Measurements from ENCODE around the gene HTRA1. TPM values are rescaled to one million over a fixed set of nuclear protein-coding genes. Genes with fewer than 3 reads are reported as not detected.

Gene HTRA1
- total RNA-seq, 1 donor from 2014 or later = 1,546 TPM

DNA sequence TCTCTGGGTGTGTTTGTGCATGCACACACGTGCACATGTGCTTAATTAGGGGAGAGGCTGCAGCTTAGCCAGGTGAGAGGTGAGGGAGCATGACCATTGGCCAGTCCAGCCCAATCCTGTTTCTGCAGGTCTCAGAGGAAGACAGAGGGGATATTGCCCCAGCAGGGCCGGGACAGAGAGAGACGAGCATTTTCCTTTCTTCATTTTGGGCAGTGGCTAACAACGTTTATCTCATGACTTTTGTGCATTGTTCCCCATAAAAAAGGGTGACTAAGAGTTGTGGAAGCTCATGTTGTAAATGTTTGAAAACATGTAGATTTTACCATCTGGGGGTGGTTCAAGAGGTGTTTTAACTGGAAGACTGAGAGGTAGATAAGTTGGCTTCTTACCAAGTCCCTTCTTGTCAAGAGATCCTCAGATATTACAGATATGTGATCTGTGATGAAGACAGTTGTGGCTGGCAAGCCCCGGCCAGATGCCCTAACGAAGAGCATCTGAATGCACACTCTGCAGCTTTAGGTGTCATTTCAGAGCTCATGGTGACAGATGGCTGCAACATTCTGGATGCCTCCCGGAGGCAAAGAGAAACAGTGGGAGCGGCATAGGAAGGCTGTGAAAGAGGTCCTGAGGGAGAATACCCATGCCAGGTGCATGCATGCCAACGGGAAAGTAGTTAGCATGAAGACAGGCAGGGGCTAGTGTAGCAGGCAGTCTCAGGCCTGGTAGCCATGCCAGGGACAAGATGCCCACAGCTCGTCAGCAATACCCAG lies 82.5 kb downstream of the HTRA1 start:
- no peaks in the 10 kb centered on the region for H3K36me3 Mint-ChIP-seq (ENCODE audit: unreplicated experiment)
- H3K9me3 Mint-ChIP-seq (ENCODE audit: unreplicated experiment) = no peaks in the 10 kb centered on the region
- H3K4me3 Mint-ChIP-seq (ENCODE audit: unreplicated experiment) = no peak overlapping the region
- TF ChIP-seq, protein P1, sequence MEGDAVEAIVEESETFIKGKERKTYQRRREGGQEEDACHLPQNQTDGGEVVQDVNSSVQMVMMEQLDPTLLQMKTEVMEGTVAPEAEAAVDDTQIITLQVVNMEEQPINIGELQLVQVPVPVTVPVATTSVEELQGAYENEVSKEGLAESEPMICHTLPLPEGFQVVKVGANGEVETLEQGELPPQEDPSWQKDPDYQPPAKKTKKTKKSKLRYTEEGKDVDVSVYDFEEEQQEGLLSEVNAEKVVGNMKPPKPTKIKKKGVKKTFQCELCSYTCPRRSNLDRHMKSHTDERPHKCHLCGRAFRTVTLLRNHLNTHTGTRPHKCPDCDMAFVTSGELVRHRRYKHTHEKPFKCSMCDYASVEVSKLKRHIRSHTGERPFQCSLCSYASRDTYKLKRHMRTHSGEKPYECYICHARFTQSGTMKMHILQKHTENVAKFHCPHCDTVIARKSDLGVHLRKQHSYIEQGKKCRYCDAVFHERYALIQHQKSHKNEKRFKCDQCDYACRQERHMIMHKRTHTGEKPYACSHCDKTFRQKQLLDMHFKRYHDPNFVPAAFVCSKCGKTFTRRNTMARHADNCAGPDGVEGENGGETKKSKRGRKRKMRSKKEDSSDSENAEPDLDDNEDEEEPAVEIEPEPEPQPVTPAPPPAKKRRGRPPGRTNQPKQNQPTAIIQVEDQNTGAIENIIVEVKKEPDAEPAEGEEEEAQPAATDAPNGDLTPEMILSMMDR (IDR thresholded peaks at IDR 0.05) = no peak
- H3K27ac Mint-ChIP-seq (ENCODE audit: unreplicated experiment) = no peak overlapping the region
- peaks cover 41% of the 10 kb centered on the region for H3K27me3 Mint-ChIP-seq (ENCODE audit: unreplicated experiment)
- H3K4me1 Mint-ChIP-seq (ENCODE audit: unreplicated experiment) = no peaks in the 10 kb centered on the region
- no peak for DNase-seq (ENCODE audit: extremely low spot score, unreplicated experiment)

DNA sequence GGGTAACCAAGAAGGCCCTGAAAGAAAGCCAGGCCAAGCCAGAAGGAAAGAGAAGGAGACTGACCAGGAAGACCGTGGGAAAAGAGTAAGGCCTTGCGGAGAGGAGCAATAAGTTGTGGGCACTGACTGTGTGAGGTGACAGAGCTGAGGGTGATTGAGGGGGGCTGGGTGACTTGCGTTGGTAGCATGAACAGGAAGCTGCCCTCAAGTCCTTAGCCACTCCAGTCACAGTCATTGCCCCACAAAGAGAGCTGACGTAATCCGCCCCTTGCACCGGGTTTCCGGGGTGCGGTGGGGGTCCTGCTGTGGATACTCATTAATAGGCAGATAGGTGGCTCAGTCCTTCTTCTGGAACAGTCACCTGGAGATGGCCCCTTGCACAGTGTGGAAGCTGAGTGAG lies 83.1 kb downstream of the HTRA1 start:
- no peak overlapping the region for H3K4me3 Mint-ChIP-seq (ENCODE audit: unreplicated experiment)

DNA sequence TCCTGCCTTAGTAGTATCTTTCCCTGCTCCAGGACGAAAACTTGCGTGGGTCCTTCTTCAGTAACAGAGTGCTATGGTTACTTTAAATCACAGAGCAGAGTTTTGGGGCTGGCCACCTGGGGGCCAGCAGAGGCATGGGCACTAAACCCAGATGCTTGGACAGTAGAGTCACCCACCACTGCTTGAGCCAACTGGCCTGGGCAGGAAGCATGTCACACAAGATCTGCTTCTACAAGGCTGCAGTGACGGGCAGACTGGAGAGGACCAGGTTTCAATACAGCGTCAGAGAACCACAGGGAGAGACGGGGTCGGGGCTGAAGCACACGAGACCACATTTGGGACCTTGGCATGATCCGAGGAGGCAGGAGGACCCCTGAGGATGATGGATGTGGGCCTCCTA lies 84.9 kb downstream of the HTRA1 start:
- TF ChIP-seq, protein P1 (IDR thresholded peaks at IDR 0.05) = no peak
- H3K4me3 Mint-ChIP-seq (ENCODE audit: unreplicated experiment) = no peak overlapping the region
- H3K36me3 Mint-ChIP-seq (ENCODE audit: unreplicated experiment) = no peaks in the 10 kb centered on the region
- no peak overlapping the region for H3K27ac Mint-ChIP-seq (ENCODE audit: unreplicated experiment)
- DNase-seq (ENCODE audit: extremely low spot score, unreplicated experiment) = no peak
- no peaks in the 10 kb centered on the region for H3K4me1 Mint-ChIP-seq (ENCODE audit: unreplicated experiment)
- peaks cover 23% of the 10 kb centered on the region for H3K27me3 Mint-ChIP-seq (ENCODE audit: unreplicated experiment)
- H3K9me3 Mint-ChIP-seq (ENCODE audit: unreplicated experiment) = no peaks in the 10 kb centered on the region

More for the DNA sequence above, 83.1 kb downstream of the HTRA1 start:
- Mint-ChIP-seq H3K36me3 (ENCODE audit: unreplicated experiment) (no peaks in the 10 kb centered on the region), H3K9me3 (ENCODE audit: unreplicated experiment) (no peaks in the 10 kb centered on the region), H3K27ac (ENCODE audit: unreplicated experiment) (no peak overlapping the region), H3K27me3 (ENCODE audit: unreplicated experiment) (peaks cover 38% of the 10 kb centered on the region), H3K4me1 (ENCODE audit: unreplicated experiment) (no peaks in the 10 kb centered on the region)
- DNase-seq (ENCODE audit: extremely low spot score, unreplicated experiment) = no peak
- TF ChIP-seq, protein P1 (IDR thresholded peaks at IDR 0.05) = no peak

DNA sequence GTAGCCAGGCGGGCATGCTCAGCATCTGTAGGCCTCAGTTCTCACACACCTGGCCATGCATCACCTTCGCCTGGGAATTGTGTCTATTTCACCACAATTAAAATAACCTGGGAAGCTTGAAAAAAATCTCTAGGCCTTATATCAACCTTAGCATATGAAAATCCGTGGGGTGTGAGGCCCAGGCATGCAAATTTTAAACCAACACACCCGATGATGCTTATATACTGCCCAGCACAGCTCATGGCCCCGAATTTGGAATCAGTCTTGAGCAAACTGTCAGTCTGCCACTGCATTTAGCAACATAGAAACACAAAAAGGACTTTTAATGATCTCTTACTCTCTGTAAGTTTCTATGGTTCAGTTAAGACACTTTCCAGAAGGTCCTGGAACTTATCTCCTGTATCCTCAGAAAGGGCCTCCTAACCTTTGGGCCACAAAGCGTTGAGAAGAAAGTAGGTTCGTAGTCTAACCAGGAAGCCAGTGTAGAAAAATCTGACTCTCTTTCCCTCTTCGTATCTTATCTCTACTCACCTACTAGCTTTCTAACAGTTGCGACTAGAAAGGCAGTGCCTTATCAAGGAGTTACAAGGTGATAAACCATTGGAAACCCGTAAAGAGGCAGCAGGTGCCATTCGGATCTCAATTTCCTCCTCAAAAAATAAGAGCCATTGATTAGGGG lies 87.2 kb downstream of the HTRA1 start:
- Mint-ChIP-seq H3K36me3 (ENCODE audit: unreplicated experiment) (no peaks in the 10 kb centered on the region), H3K4me3 (ENCODE audit: unreplicated experiment) (no peak overlapping the region), H3K27me3 (ENCODE audit: unreplicated experiment) (peaks cover 6% of the 10 kb centered on the region), H3K4me1 (ENCODE audit: unreplicated experiment) (no peaks in the 10 kb centered on the region), H3K9me3 (ENCODE audit: unreplicated experiment) (no peaks in the 10 kb centered on the region), H3K27ac (ENCODE audit: unreplicated experiment) (no peak overlapping the region)
- TF ChIP-seq, protein P1 (IDR thresholded peaks at IDR 0.05) = no peak
- DNase-seq (ENCODE audit: extremely low spot score, unreplicated experiment) = no peak

DNA sequence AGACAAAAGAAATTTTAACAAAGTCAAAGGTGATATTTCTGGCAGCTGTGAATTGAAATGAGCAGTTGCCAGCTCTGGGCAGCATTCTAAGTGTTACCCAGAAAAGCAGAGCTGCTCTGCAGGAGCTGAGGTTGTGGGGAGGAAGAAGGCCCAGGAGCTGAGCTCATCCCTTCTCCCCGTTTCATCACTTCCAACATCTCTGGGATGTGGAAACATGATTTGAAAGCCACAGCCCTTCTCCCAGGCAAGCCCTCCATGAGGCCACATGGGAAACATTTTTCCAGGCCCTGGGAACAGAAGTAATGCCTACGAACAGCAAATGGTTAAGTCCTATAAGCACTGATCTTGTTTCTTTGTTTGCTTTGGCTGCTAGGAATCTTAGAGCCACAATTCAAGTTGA lies 88.3 kb downstream of the HTRA1 start:
- DNase-seq (ENCODE audit: extremely low spot score, unreplicated experiment) = no peak
- Mint-ChIP-seq H3K4me3 (ENCODE audit: unreplicated experiment) (no peak overlapping the region), H3K36me3 (ENCODE audit: unreplicated experiment) (no peaks in the 10 kb centered on the region), H3K4me1 (ENCODE audit: unreplicated experiment) (no peaks in the 10 kb centered on the region), H3K27me3 (ENCODE audit: unreplicated experiment) (no peaks in the 10 kb centered on the region), H3K27ac (ENCODE audit: unreplicated experiment) (no peak overlapping the region), H3K9me3 (ENCODE audit: unreplicated experiment) (no peaks in the 10 kb centered on the region)
- TF ChIP-seq, protein P1 (IDR thresholded peaks at IDR 0.05) = no peak

Data from osteocyte (in vitro differentiated cells).